GM19463 (cell line): Measurements from ENCODE around the gene PI4K2A.

Experiments
- ATAC-seq: cut with Tn5 transposase; IDR thresholded peaks from one replicate; pipeline ENCODE4 v1.9.1; 2021; ENCODE audit warnings: mild to moderate bottlenecking, moderate library complexity; ENCODE audit not compliant: unreplicated experiment

PI4K2A gene

DNA sequence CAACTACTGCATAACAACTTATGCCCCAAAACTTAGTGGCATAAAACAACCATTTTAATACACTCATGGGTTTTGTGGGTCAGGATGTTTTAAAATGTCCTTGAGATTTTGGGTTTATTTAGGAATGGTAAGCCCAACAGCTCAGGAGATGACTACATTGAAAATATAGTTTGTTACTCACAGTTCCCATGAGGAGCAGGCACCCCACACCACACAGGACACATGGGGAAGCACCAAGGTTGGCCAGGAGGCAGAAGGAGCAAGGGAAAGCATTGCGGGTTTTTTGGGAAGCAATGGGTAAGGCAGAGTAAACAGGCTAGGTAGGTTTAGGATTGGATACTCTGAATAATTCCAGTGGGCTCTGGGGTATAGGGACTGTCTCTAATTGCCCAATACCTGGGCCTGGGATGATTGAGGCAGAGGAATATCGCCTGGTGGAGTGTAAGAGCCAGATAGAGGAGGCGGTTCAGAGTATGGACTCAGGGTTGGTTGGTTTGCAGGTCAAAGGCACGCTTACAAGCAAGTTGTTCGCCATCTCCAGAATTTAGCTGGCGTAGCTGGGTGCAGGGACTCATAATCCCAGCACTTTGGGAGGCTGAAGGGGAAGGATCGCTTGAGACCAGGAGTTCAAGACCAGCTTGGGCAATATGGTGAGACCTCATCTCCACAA lies 63.1 kb downstream of the PI4K2A start:
- no peak for ATAC-seq

DNA sequence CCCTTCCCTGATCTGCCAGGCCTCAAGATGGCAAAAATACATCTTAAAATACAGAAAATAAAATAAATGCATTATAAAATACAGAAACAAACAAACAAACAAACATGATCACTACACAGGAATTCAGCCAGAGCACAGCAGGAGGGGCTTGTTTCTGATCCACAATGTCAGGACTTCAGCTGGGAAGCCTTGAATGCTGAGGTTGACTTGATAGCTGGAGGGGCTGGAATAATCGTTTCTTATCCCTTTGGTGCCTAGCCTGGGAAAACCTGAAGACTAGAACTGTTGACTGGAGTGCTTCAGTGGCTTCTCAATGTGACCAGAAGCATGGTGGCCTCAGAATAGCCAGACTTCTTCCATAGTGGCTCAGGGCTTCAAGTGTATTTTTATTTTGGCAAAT lies 63.9 kb downstream of the PI4K2A start:
- ATAC-seq: no peak

DNA sequence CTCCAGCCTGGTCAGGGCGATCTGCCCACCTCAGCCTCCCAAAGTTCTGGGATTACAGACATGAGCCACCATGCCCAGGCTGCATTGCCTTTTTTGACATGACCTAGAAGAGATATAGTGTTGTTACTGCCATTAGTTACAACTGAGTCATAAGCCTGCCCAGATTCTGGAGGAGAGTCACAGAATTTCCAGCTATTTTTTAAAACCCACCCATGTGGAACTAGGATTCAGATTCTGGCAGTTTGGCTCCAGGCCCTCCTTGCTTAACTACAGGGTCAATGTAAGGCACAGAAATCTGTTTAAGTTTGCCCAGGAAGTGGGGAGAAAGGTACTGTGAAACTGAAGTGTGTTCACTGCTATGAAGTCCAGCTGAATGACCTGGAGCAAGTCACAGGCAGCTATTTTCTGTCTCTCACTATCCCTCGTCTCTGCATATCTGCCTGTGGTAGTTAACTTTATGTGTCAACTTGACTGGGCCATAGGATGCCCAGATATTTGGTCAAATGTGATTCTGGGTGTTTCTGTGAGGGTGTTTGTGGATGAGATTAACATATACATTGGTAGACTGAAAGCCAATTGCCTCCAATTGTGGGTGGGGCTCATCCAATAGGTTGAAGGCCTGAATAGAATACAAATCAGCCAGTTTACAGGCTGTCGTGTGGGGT lies 64.7 kb downstream of the PI4K2A start:
- ATAC-seq: no peak

DNA sequence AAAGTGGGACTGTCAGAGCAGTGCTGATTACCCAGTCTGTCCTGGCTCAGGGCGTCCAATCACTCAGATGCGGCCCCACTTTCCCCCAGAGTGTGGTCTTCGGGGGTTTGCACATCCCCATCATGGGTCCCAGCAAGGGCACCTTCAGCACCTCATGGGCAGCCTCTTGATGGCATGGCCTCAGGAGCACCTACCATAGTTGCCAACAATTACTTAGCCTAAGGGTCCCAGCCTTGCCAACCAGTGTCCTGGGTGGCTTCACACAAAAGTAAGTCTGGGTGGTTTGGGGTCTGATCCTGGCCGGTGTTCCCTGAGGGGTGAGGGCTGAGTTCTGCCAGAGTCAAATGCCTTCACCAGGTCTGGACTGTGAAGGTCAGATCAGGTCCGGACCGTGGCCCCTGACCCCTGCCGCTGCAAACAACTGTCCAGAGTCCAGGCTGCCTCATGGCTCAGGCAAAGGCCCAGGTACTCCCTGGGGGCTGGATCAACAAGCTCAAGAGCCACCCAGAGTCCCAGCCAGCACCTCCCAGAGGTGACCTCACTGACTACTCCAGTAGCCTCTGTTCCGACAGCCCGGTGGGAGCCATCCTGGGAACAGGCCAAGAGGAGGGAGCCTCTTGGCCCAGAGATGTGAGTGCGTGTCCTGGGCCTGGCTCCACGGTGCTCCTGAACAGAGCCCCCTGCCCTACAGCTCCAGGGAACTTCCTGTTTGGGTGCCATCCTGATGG lies 66.8 kb downstream of the PI4K2A start:
- no peak for ATAC-seq

DNA sequence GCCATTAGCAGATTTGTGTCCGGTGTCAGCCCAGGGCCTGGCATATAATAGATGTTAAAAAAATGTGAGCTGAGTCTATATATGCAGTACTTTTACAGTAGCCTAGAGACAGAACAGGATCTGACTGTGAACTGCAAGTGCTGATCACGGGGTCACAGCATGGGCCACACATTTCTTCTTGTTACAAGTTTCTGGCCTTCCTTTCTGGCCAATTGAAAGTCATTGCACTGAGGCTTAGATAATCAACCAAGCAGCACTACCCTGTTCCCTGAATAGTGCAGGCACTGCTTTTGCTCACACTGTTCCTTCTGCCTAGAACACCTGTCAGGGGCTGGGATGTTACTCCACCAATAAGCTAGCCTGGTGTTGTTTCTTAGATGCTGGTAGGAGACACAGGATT lies 67.7 kb downstream of the PI4K2A start:
- no peak for ATAC-seq

DNA sequence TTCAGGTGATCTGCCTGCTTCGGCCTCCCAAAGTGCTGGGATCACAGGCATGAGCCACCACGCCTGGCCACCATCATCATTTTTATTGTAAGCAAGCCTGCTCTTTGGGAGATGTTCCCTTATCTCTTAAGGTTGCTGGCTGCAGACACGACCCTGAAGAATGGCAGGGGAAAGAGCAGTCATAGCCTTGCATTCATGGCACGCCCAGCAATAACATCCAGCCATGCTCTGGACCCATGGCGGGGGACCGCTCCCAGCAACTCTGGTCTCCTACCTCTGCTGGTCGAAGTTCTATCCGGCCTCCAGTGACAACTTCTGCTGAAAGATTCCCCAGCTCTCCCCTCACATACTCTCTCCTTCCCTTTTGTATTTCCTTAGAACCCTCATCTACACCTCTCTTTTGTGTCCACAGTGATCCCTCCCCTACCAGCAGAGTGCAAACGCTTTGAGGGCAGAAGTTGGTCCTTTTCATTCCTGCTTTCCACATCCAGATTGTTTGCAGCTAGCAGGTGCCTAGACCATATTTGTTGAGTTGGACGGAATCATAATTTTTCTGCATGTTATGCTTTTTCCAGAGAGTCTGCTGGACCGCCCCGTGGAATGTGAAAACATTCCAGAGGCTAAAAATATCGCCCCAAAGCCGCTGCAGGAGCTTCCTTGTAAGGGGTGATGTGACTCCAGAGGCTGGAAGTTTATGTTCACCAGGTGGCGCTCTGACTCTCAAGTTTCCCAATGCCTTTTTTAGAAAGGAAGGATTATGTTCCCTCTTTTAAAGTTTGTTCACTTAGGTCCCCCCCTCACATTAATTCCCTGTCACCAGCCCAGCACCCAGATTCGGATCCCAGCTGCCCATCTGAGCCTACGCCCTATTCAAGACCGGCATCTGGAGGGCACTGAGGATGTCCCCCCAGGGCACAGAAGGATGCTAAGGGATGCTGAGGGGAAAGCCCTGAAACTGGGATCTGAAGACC lies 68.8 kb downstream of the PI4K2A start:
- no peak for ATAC-seq

DNA sequence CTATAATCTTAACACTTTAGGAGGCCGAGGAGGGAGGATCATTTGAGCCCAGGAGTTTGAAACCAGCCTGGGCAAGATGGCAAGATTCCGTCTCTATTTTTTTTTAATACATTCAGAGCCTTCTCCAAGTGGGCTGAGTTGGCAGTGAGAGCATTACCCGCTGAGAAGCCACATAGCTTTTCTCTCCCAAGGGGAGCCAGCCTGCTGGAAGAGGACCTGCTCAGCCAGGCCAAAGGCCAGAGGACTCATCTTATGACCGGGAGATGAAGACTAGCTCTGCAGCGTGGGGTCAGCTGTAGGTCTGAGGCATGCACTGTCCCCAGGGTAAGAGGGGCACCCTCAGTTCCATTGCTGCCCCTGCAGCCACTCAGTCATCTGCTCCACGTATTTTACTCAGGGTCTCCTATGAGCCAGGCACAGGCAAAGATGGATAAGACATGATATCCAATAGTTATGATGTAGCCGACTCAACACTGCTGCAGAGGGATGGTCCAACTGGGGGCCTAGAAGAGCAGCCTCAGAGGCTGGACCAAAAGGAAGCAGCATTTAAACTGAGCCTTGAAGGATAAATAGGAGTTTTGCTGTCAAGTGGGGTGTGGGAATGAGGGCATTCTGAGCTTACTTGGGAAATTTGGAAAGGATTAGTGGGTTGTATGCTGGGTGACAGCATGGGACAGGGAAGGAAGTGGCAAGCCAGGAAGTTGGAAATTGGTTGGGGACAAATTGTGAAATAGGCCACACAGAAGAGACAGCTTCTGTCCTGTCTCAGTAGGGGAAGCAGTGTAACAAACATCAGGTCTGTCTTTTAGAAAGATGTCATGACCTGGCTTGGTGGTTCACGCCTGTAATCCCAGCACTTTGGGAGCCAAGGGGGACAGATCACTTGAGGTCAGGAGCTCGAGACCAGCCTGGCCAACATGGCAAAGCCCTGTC lies 71.4 kb downstream of the PI4K2A start:
- ATAC-seq: no peak

DNA sequence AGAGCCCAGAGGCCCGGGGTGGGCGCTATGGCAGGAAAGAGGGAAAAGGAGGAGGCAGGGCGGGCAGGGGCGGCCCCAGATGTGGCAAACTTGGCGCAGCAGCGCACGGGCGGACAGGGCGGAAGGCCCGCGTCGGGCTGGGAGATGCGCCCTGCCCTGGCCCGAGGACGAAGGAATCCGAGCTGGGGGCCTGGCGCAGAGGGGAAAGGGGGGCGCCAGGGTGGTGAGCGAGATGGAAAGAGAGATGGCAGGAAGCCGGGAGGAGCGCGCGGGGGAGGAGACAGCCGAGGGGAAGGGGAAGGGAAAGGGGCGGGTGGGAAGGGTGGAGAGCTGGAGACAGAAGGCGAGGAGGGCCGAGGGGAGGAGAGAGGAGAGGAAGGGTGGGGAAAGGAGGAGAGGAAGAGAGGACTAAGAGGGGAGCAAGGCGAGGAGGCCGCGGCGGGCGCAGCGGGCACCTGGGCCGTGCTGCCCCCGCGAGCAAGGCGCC lies 72.9 kb downstream of the PI4K2A start, which contains the start of gene MARVELD1:
Gene MARVELD1, plus strand, starts transcription at position 392 of the 487 bp plus-strand sequence. CDS start 147 bp downstream, outside the sequence.
- no peak for ATAC-seq

DNA sequence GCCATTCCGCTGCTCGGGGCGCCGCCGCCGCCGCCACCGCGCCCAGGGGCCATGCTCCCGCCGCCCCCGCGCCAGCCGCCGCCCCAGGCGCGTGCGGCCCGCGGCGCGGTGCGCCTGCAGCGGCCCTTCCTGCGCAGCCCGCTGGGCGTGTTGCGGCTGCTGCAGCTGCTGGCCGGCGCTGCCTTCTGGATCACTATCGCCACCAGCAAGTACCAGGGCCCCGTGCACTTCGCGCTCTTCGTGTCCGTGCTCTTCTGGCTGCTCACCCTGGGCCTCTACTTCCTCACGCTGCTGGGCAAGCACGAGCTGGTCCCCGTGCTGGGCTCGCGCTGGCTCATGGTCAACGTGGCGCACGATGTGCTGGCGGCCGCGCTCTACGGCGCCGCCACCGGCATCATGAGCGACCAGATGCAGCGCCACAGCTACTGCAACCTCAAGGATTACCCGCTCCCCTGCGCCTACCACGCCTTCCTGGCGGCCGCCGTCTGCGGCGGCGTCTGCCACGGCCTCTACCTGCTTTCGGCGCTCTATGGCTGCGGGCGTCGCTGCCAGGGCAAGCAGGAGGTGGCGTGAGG lies 73.4 kb downstream of the PI4K2A start:
- peak; percentile 80 for ATAC-seq

DNA sequence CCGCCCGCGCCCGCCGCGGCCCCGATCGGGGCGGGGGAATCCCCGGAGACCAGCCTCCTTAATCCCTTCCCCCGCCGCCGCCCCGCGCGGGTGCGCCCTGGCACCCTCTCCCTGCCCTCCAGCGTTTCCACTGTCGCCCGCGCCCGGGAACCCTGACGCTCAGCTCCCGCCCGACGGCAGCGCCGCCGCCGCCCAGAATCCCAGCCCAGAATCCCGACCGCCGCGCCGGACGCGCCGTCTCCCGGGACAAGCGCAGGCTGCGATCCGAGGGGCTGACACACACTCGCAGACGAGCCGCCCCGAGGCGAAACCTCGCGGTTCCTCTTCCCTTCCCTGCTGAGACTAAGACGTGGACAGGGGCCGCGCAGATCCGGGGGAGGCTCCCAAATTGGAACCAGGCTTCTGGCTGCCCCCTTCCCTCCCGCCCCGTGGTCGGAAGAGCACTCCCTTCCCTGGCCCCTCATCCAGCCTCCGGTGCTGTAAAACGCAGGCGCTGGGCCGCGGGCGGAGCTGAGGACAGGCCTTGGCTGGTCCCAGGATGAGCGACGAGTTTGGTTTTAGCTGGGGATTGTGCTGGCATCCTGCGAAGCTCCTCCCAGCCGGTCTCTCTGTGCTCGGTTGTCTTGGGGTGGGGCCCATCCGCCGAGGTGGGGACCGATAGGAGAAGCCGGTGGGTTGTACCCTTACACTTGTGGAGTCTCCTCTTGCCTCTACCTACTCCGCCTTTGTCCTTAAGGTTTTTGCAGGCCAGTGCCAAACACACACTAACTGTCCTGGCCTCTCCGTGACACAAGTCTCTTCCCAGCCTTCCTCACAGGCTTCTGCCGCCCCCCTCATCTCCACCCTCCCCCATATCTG lies 74.2 kb downstream of the PI4K2A start:
- ATAC-seq: peak; percentile 34

DNA sequence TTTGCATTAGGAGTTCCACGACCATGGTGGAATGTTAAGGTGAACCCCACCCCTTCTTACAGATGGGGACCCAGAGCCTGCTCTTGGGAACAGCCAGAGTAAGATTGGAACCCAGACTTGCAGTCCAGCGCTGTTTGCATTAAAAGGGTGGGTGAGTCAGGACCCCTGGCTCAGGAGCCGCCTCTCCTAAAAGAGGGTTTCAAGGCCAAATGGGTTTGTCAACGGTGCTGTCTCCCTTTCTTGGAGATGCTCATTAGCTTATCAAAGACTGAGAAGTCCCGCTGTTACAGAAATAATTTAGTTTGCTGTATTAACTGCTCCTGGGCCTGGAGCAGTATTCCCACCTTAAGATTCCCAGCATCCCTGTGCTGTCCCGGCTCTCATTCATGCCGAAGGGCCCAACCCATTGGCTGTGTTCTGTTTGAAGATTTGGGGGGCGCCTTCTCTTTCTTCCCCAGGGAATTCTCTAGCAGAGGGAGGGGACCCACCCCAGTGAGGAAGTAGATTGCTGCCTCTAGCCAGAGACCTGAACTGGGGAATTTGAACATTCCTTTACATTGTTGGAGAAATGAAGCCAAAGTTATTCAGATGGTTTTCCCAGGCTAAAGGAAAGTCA lies 74.9 kb downstream of the PI4K2A start:
- ATAC-seq: no peak

DNA sequence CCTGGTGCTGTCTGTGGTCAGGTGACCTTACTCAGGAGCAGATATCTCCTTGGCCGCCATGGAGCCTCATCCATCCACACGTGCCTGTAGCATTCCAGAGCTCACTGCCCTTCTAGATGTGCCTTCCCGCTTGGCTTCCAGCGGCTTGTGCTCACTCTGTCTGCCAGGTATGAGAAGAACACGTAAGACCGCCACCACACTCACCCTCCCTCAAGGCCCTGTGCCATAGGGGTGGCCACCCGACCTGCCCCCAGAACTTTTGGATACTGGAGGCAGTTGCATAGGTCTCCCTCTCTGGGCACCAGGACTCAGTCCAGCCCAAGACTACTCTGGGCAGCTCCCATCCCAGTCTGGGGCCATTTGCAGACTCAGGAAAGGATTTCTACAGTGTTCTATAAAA lies 77.2 kb downstream of the PI4K2A start:
- ATAC-seq: no peak

DNA sequence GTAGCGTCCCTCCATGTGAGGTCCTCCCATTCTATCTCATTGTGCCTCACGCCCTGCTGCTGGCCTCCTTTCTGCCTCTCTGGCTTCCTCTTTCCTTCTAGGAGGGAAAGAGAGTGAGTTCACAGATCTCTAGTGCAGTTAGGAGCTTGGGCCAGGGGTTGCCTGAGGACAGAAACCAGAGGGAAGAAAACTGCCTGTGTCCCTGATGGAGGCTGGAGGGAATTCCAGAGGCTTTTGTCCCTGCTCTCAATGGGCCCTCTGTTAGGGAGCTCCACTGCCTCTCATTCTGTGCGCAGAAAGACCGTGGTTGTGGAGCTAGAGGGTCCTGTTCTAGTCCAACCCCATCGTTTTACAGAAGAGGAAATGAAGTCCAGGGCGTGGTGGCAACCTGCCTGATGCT lies 77.7 kb downstream of the PI4K2A start:
- no peak for ATAC-seq

DNA sequence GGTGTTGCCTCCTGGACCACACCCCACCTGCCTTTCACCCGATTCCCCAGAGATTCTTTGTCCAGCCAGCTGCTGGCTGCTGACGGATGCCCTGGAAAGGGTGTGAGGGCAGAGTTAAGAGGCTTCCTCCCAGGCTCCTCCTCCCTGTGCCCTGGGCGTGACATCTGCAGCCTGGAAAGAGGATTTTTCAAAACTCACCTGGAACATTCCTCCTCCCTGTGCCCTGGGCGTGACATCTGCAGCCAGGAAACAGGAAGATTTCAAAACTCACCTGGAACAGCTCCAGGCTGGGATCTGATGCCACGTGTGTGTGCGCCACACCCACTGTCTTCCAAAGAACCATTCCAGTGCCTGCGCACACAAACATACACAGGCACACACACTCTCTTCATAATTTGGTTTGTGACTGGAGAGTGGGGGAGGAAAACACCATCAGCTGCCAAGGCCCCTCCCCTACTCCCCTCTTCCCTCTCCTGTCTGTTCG lies 78.2 kb downstream of the PI4K2A start:
- no peak for ATAC-seq

DNA sequence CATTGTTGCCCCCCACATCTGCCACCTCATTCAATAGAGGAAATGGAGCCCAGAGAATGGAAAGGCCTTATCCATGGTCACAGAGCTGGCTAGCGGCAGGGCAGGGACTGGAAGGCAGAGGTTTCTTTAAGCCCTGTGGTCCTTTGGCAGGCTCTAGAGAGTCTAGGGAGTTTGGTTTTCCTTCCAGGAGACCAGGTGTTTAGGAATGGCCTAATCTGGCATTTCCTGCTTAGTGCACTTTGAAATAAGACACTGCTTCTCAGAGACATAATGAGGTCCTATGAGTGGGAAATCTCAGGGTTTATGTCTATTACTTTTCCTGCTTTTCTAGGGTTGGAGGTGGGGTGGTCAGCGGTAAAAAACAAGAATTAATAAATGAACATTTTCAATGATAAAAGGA lies 79.1 kb downstream of the PI4K2A start:
- ATAC-seq: no peak

DNA sequence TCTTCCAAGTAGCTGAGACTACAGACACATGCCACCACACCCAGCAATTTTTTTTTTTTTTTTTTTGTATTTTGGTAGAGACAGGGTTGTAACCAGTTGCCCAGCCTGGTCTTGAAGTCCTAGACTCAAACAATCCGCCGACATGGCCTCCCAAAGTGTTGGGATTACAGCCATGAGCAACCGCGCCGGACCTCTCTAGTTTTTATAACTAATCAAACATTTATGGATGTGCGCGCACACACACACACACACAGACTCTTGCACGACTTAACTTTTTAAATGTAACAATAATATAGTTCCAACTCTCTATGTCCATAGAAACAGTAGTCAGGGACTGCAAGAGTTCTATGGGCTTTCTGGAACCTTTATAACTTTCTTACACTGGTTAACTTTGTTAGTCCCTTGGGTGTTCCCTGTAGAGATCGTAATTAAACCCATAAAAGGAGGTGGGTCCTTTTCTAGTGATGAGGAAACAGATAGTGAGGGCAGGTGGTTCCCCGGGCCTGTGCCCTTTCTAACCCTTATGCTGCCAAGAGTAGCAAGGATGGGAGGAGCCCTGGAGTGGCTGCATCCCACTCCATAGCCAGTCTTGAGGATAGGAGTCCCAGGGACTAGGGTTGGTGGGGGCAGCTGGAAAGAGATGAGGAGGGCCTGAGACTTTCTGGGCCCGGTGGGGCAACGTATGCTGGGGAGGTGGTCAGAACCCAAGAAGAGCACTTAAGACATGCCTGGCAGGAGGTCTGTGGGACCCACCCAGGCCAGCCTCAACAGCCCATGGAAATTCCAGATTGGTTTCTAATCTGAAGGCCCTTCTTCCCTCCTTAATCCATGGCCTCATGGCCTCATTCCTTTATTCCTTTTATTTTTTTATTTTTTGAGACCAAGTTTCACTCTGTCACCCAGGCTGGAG lies 81.7 kb downstream of the PI4K2A start:
- no peak for ATAC-seq

DNA sequence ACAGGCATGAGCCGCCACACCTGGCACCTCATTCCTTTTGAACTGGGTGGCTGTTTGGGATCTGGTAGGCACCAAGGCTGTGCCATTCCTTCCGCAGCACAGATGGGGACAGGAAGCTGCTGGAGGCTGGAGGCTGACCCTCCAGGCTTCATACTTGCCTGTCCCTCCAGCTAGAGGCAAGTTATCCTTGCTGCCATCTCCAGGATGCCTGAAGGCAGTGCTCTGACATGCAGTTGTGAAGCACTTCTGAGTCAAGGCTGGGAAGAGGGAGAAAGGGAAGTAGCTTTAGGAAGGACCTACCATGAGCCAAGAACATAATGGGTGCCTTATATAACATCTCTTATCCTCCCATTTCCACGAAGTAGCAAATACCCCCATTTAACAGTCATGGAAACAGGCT lies 82.5 kb downstream of the PI4K2A start:
- ATAC-seq: no peak
